GM12891 (cell line): Measurements from ENCODE around the gene ELMO1.
A peak's percentile ranks its signal among the peaks of the same experiment; 100 is the strongest.

Source experiments
- DNase-seq: peaks from one replicate; pipeline ENCODE4 v3.0.0; 2011; ENCODE audit warnings: low spot score; ENCODE audit not compliant: insufficient read length
- FAIRE-seq: peaks from 2 replicates; lab custom pipeline; 2011; peaks lifted over from hg19 to GRCh38; lab: Jason Lieb, UNC
- PAX5 ChIP-seq: IDR thresholded peaks from 2 replicates; pipeline ENCODE4 v1.6.1; 2011; ENCODE audit warnings: low read length, moderate library complexity, mild to moderate bottlenecking; ENCODE audit not compliant: insufficient read depth, severe bottlenecking
- POLR2A ChIP-seq: IDR thresholded peaks from 2 replicates; pipeline ENCODE4 v1.6.1; 2011; ENCODE audit warnings: low read depth, low read length, control low read depth
- POLR2AphosphoS5 ChIP-seq: IDR thresholded peaks from 2 replicates; pipeline ENCODE4 v1.6.1; 2011; ENCODE audit warnings: low read depth, low read length, control low read depth
- POU2F2 ChIP-seq: IDR thresholded peaks from 2 replicates; pipeline ENCODE4 v1.6.1; 2011; ENCODE audit warnings: low read depth, mild to moderate bottlenecking, control low read depth, low read length, moderate library complexity
- SPI1 ChIP-seq: IDR thresholded peaks from 2 replicates; pipeline ENCODE4 v1.6.1; 2011; ENCODE audit warnings: low read depth, low read length, control low read depth
- TAF1 ChIP-seq: IDR thresholded peaks from 2 replicates; pipeline ENCODE4 v1.6.1; 2011; ENCODE audit warnings: low read depth, low read length, control low read depth

The ELMO1 gene

DNA sequence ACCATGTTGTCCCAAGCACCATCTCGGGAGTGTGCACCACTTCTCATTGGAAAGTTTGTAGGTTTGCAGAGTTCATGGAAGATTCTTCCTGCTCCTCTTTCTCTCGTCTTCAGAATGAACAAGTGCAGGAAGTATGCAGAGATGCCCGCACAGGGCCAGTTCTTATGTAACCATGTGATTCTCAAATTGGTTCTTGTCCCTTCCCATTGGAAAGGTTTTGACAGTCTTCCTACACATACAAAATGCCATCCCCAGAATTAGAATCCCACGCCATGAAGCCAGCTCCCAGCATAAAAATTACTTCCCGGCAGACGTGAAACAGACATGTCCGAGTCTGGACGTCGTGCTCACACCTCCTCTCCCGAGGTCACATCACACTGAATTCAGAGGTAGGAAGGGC, 251.6 kb downstream of the ELMO1 start:
- DNase-seq (no peak), FAIRE-seq (peak; percentile 31)
- TF ChIP-seq TAF1 (no peak), PAX5 (no peak), POLR2A (no peak), SPI1 (no peak), POLR2AphosphoS5 (no peak), POU2F2 (no peak)

DNA sequence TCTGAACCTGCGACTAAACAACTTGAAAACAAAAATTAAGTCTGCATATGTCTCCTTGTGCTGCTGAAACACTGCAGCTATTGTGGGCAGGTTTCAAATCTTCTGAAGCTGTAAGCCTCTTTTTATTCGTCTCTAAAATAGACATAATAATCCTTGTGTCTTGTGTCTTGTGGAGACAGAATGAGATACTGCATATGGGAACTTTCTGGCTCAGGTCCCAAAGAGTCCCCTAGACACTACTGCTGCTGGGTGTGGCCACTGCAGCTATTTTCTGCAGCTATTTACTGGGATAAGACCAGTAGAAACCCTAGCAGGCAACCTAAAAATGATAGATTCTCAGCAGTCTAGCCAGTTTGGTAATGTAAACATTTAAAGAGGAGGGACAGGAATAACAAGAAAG, 252.0 kb downstream of the ELMO1 start:
- no peak for DNase-seq
- TF ChIP-seq POLR2AphosphoS5 (no peak), TAF1 (no peak), POLR2A (no peak), SPI1 (no peak), POU2F2 (no peak), PAX5 (no peak)

DNA sequence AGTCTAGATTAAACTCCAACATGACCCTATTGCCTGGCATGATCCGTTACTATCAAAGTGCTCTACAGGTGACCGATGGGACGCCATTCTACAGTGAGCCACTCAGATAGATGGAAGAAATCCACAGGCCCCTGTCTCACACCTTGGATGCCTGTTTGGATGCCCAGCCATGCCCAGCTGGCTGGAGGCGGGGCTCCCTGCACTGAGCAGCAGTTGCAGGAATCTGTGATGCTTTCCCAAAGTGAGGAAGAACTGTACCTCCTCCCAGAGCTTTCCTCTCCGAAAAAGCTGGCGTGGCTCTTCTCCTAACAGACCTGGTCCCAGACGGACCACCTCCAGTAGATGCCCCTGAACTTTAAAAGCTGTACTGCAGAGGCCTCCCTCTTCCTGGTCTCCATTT, 253.3 kb downstream of the ELMO1 start:
- FAIRE-seq, result no peak
- no peak for DNase-seq
- TF ChIP-seq PAX5 (no peak), SPI1 (no peak), POU2F2 (no peak), TAF1 (no peak), POLR2A (no peak), POLR2AphosphoS5 (no peak)

More for the DNA sequence above, 252.0 kb downstream of the ELMO1 start:
- FAIRE-seq, result no peak

DNA sequence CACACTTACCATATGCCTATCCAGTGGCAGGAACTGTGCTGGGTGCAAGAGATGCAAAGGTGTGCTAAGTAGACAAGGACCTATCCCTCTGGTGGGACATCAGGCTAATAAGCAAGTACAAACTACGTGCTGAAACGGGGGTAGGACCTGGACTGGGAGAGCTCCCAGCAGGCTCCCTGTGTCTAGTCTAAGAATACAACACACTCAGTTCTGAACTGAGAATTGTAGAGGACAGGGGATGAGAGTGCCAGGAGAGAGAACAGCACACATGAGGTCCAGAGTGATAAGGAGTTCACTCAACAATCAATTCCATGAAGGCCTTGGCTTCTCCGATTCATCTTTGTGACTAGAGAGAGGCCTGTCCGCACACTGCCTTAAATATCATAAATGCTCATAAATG, 253.7 kb downstream of the ELMO1 start:
- DNase-seq, result no peak
- FAIRE-seq, result no peak
- TF ChIP-seq POLR2AphosphoS5 (no peak), SPI1 (no peak), PAX5 (no peak), POU2F2 (no peak), TAF1 (no peak), POLR2A (no peak)

DNA sequence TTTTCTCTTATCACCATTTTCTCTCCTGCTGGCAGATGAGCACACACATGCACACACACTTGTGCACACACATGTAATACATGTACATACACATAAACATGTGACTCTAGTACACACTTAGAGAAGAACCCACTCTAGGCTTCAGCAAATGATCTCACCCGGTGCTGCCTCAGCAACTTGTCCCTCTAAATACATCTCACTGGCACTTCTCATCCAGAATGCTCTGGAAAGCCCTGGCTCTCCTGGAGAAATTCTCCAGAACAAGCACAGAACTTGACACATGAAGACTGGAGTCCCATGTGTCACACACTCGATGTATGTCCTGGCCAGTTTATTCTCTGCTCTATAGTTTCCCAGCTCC, 254.9 kb downstream of the ELMO1 start:
- DNase-seq (no peak), FAIRE-seq (no peak)
- TF ChIP-seq POLR2AphosphoS5 (no peak), PAX5 (no peak), SPI1 (no peak), TAF1 (no peak), POLR2A (no peak), POU2F2 (no peak)

DNA sequence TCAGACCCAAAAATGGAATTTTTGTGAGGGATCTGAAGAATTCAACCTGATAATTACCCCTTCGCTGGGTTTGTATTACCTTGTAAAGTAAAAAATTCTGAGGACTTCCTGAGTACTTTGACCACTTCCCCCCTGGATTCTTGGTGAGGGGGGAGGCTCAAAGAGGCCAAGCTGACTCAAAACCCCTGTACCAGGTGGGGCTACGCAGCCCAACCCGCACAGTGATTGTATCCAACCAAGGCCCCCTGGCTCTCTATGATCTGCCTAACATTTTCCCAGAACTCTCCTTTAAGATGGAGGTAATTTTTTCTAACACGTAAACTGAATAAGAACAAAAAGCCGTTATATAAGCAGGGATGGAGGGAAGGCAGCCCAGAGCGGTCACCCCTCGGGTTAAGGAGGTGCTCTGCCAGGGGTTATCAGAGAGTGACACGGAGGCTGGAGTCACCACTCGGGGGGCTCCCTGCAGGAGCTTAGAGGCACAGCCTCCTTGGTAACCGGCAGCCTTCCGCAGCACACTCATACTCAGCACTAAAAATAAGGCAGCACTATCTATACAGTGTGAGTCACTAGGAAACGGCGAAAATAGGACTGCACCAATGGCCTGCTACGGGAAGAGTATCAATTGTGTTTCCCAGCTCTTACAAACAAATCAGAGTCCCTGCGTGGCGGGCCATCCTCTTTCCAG, 255.4 kb downstream of the ELMO1 start:
- DNase-seq (no peak), FAIRE-seq (no peak)
- TF ChIP-seq POLR2A (no peak), TAF1 (no peak), SPI1 (no peak), PAX5 (no peak), POLR2AphosphoS5 (no peak), POU2F2 (no peak)

DNA sequence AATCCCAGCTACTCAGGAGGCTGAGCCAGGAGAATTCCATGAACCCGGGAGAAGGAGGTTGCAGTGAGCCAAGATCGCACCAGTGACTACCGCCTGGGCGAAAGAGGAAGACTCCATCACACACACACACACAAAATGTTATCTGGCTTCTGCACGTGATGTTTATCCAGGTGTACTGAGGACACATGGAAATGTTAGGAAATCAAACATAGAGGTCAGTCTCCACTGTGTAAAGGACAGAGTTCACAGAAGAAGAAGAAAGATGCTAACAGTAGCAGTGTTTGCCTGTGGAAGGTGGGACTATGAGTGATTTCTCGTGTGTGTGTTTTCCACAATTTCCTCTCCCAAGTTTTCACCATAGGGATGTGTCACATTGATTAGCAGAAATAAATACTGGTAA, 256.9 kb downstream of the ELMO1 start:
- FAIRE-seq (no peak), DNase-seq (no peak)
- TF ChIP-seq POLR2A, result no peak
- no peak for TF ChIP-seq POU2F2

DNA sequence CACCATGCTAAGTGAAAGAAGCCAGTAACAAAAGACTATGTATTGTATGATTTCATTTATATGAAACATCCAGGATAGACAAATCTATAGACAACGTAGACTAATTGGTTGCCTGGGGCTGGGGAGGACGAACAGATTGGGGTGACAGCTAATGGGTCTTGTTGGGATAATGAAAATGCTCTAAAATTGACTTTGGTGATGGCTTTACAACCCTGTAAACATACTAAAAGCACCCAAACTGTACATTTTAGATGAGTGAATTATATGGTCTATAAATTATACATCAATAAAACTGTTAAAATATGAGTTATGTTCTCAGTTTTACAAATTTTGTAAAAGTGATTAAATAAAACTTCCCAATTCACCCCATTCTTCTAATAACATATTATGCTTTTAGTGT, 261.5 kb downstream of the ELMO1 start:
- TF ChIP-seq SPI1, result no peak
- no peak for TF ChIP-seq POLR2AphosphoS5
- no peak for TF ChIP-seq POU2F2
- TF ChIP-seq POLR2A, result no peak
- no peak for TF ChIP-seq TAF1
- no peak for TF ChIP-seq PAX5
- FAIRE-seq (no peak), DNase-seq (no peak)

DNA sequence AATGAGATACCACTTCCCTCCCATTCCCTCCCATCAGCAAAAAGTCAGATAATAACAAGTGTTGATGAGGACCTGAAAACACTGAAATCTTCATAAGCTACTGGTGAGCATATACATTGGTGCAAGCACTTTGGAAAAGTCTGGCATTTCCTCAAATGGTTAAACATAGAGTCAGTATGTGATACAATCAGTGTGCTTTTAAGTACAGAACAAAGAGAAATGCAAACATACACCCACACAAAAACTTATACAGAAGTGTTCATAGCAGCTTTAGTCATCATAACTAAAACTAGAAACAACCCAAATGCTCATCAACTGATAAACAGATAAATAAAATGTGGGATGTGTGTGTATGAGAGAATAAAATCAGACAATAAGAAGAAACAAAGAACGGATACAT, 261.9 kb downstream of the ELMO1 start:
- no peak for FAIRE-seq
- no peak for DNase-seq
- no peak for TF ChIP-seq TAF1
- TF ChIP-seq POLR2AphosphoS5, result no peak

DNA sequence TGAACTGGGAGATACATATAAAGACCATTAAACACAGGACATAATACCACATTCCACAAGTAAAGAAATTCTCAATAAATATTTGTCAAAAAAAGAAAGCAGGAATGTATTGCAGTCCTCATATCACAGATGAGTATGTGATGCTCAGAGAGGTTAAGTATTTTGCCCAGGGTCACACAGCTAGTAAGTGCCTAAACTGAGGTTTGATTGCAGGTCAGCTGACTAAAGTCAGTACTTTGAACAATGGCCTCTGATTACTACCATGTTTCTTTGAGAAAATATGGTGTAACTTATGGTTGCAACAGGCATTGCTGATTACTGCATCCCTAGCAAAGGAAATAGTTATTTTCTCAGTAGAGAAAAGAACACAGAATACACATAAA, 267.1 kb downstream of the ELMO1 start:
- no peak for DNase-seq
- no peak for FAIRE-seq
- TF ChIP-seq PAX5, result no peak
